K562 (cell line): ENCODE results near the gene FERMT3. TPM values are rescaled to one million over a fixed set of nuclear protein-coding genes. Genes with fewer than 3 reads are reported as not detected.

ENCODE experiments used
- BCL6 ChIP-seq: fragments of 250-450 bp; sonication (Bioruptor Pico); IDR thresholded peaks from 2 replicates; pipeline ENCODE4 v1.4.0; 2020
- CAMTA2 ChIP-seq: fragments of 250-450 bp; sonication (Bioruptor Pico); conservative IDR thresholded peaks from 2 replicates; pipeline ENCODE4 v1.5.1; 2022
- DACH1 ChIP-seq: fragments of 450-650 bp; IDR thresholded peaks from 2 replicates; pipeline ENCODE4 v1.6.1; 2018; ENCODE audit not compliant: partially characterized antibody
- ETS2 ChIP-seq: IDR thresholded peaks from 2 replicates; pipeline ENCODE4 v1.6.1; 2016; ENCODE audit warnings: borderline replicate concordance, missing genetic modification characterization, mild to moderate bottlenecking, moderate library complexity, missing compliant biosample characterization; ENCODE audit not compliant: poor library complexity, severe bottlenecking
- HNRNPH1 ChIP-seq: fragments of 200-400 bp; formaldehyde crosslinking; optimal IDR thresholded peaks from 2 replicates; pipeline ENCODE3; 2017; ENCODE audit warnings: low read depth, mild to moderate bottlenecking, low read length, moderate library complexity
- ILK ChIP-seq: fragments of 450-650 bp; IDR thresholded peaks from 2 replicates; pipeline ENCODE4 v1.6.1; 2016; ENCODE audit warnings: missing genetic modification characterization, low read depth, mild to moderate bottlenecking, missing compliant biosample characterization, moderate library complexity, borderline replicate concordance
- JUND ChIP-seq, 2 experiments: IDR thresholded peaks; 2 replicates in 1 of 2; 3 replicates in 1 of 2; pipeline ENCODE4 v1.6.1; 2011; ENCODE audit warnings: borderline replicate concordance in 2 of 2, low read depth in 2 of 2, low read length in 2 of 2, improper control_type of control experiment in 1 of 2, missing biosample characterization in 1 of 2, missing genetic modification characterization in 1 of 2, missing genetic modification reagents in 1 of 2
- KLF1 ChIP-seq: fragments of 450-650 bp; IDR thresholded peaks from 2 replicates; pipeline ENCODE4 v1.6.1; 2016; ENCODE audit warnings: missing genetic modification characterization, missing compliant biosample characterization
- KLF16 ChIP-seq: IDR thresholded peaks from 2 replicates; pipeline ENCODE4 v1.6.1; 2016; ENCODE audit warnings: antibody characterized with exemption
- NFATC3 ChIP-seq: fragments of 450-650 bp; IDR thresholded peaks from 2 replicates; pipeline ENCODE4 v1.6.1; 2017; ENCODE audit warnings: mild to moderate bottlenecking
- RB1 ChIP-seq: fragments of 450-650 bp; IDR thresholded peaks from 2 replicates; pipeline ENCODE4 v1.6.1; 2017; ENCODE audit warnings: low read depth, mild to moderate bottlenecking
- RBM22 ChIP-seq: fragments of 200-400 bp; formaldehyde crosslinking; IDR thresholded peaks from 2 replicates; pipeline ENCODE4 v1.6.1; 2018; ENCODE audit warnings: low read length, low read depth; ENCODE audit not compliant: poor library complexity, severe bottlenecking
- ZNF324 ChIP-seq: fragments of 250-450 bp; sonication (Bioruptor Pico); IDR thresholded peaks from 2 replicates; pipeline ENCODE4 v1.4.0; 2020; ENCODE audit warnings: mild to moderate bottlenecking
- polyA plus RNA-seq, 8 experiments: library from polyadenylated mRNA; depleted of rRNA in 4 of 8; stranded (reverse) in 5 of 8; unstranded in 3 of 8; fragments of >200 nt; fragmentation: Nextera tagmentation in 2 of 8; fragmentation: Illumina TruSeq in 1 of 8; extraction: Ambion mirVana in 2 of 8; extraction: Trizol in 1 of 8; gene quantifications; 2 replicates each; pipeline versions ENCODE4 v1.2.1 to v1.2.3, GENCODE V29; 2011 to 2014; ENCODE audit warnings: inconsistent platforms in 1 of 8, missing spikeins in 1 of 8
- total RNA-seq, 7 experiments: library from RNA; depleted of rRNA in 6 of 7; stranded (reverse); fragments of >200 nt in 6 of 7; fragmentation: Illumina TruSeq in 2 of 7; extraction: Trizol in 2 of 7; gene quantifications; 2 replicates each; pipeline versions ENCODE4 v1.2.1 to v1.2.3, GENCODE V29; 2011 to 2021; ENCODE audit warnings: low replicate concordance in 1 of 7
- TF ChIP-seq, protein P1 (sequence below): IDR thresholded peaks from 2 replicates; pipeline ENCODE4 v1.6.1; 2012; ENCODE audit warnings: low read depth, low read length, improper control_type of control experiment, borderline replicate concordance
- TF ChIP-seq, protein P2 (sequence below): fragments of 450-650 bp; IDR thresholded peaks from 2 replicates; pipeline ENCODE4 v1.6.1; 2018; ENCODE audit warnings: mild to moderate bottlenecking, low read depth; ENCODE audit not compliant: partially characterized antibody
- TF ChIP-seq, protein P3 (sequence below): sonication (generic); formaldehyde crosslinking; IDR thresholded peaks from 2 replicates; pipeline ENCODE4 v1.8.1; 2023; ENCODE audit warnings: mild to moderate bottlenecking, missing genetic modification reagents
- TF ChIP-seq, protein P4 (sequence below): sonication (generic); formaldehyde crosslinking; IDR thresholded peaks from 2 replicates; pipeline ENCODE4 v1.8.0; 2023; ENCODE audit warnings: mild to moderate bottlenecking, missing genetic modification reagents
- TF ChIP-seq, protein P5 (sequence below): sonication (generic); formaldehyde crosslinking; IDR thresholded peaks from 2 replicates; pipeline ENCODE4 v1.8.1; 2023; ENCODE audit warnings: mild to moderate bottlenecking, missing genetic modification reagents

Gene FERMT3
- total and polyA plus RNA-seq, 9 of the 15 experiments (the other 6 are each of a cell fraction or from before 2014, with no cell fraction given), result 3.2 to 275 (median 79.7) TPM

DNA sequence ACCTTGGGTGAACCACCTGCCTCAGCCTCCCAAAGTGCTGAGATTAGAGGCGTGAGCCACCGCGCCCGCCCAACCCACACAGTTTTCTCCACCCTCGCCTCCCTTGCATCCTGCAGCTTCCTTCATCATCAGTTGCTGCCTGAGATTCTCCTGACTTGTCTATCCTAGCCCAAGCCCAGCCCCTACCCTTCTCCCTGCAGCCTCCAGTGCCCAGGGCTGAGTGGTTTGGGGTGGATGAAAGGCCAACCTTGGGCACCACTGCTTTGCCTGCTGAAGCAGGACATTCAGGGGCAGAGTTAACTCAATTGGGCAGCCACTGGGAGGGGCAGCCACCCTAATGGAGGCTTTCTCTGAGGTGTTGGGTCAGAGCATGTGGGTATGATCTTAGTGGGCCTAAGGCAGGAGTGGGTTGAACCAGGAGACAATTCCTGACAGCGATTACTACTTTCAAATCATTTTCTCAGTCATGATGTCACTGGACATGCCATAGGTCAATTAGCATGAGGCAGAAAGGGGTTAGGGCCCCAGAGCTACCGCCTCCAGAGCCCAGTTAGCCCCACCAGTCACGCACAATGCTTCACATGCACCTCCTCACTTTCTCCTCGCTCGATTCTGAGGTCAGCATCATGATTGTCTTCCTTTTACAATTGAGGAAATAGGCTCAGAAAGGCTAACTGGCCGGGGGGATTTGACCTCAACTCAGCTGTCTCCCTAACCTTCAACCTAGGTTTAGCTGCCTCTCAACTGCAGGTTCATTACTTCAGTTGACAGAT lies 33.3 kb downstream of the FERMT3 start (continued):
- TF ChIP-seq ETS2 (no peak), NFATC3 (no peak), RBM22 (no peak), ZNF324 (CRISPR knock-in tag) (no peak), KLF1 (tag) (no peak), BCL6 (no peak), RB1 (no peak), CAMTA2 (CRISPR knock-in tag) (no peak), KLF16 (no peak), DACH1 (no peak), ILK (tag) (no peak), JUND (IDR thresholded peaks at IDR 0.05; ENCODE audit: borderline replicate concordance, low read depth, low read length) (0 out of 2 replicates have a peak, but pooled peaks have one; percentile 26), JUND (tag; IDR thresholded peaks at IDR 0.05; ENCODE audit: borderline replicate concordance, low read depth, low read length) (no peak), HNRNPH1 (no peak)
- TF ChIP-seq, protein P1, sequence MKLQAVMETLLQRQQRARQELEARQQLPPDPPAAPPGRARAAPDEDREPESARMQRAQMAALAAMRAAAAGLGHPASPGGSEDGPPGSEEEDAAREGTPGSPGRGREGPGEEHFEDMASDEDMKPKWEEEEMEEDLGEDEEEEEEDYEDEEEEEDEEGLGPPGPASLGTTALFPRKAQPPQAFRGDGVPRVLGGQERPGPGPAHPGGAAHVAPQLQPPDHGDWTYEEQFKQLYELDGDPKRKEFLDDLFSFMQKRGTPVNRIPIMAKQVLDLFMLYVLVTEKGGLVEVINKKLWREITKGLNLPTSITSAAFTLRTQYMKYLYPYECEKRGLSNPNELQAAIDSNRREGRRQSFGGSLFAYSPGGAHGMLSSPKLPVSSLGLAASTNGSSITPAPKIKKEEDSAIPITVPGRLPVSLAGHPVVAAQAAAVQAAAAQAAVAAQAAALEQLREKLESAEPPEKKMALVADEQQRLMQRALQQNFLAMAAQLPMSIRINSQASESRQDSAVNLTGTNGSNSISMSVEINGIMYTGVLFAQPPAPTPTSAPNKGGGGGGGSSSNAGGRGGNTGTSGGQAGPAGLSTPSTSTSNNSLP, result no peak
- TF ChIP-seq, protein P2, sequence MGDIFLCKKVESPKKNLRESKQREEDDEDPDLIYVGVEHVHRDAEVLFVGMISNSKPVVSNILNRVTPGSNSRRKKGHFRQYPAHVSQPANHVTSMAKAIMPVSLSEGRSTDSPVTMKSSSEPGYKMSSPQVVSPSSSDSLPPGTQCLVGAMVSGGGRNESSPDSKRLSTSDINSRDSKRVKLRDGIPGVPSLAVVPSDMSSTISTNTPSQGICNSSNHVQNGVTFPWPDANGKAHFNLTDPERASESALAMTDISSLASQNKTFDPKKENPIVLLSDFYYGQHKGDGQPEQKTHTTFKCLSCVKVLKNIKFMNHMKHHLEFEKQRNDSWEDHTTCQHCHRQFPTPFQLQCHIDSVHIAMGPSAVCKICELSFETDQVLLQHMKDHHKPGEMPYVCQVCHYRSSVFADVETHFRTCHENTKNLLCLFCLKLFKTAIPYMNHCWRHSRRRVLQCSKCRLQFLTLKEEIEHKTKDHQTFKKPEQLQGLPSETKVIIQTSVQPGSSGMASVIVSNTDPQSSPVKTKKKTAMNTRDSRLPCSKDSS, result no peak
- TF ChIP-seq, protein P3, sequence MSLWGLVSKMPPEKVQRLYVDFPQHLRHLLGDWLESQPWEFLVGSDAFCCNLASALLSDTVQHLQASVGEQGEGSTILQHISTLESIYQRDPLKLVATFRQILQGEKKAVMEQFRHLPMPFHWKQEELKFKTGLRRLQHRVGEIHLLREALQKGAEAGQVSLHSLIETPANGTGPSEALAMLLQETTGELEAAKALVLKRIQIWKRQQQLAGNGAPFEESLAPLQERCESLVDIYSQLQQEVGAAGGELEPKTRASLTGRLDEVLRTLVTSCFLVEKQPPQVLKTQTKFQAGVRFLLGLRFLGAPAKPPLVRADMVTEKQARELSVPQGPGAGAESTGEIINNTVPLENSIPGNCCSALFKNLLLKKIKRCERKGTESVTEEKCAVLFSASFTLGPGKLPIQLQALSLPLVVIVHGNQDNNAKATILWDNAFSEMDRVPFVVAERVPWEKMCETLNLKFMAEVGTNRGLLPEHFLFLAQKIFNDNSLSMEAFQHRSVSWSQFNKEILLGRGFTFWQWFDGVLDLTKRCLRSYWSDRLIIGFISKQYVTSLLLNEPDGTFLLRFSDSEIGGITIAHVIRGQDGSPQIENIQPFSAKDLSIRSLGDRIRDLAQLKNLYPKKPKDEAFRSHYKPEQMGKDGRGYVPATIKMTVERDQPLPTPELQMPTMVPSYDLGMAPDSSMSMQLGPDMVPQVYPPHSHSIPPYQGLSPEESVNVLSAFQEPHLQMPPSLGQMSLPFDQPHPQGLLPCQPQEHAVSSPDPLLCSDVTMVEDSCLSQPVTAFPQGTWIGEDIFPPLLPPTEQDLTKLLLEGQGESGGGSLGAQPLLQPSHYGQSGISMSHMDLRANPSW (CRISPR knock-in tag), result no peak
- TF ChIP-seq, protein P4, sequence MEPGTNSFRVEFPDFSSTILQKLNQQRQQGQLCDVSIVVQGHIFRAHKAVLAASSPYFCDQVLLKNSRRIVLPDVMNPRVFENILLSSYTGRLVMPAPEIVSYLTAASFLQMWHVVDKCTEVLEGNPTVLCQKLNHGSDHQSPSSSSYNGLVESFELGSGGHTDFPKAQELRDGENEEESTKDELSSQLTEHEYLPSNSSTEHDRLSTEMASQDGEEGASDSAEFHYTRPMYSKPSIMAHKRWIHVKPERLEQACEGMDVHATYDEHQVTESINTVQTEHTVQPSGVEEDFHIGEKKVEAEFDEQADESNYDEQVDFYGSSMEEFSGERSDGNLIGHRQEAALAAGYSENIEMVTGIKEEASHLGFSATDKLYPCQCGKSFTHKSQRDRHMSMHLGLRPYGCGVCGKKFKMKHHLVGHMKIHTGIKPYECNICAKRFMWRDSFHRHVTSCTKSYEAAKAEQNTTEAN (CRISPR knock-in tag), result no peak
- TF ChIP-seq, protein P5, sequence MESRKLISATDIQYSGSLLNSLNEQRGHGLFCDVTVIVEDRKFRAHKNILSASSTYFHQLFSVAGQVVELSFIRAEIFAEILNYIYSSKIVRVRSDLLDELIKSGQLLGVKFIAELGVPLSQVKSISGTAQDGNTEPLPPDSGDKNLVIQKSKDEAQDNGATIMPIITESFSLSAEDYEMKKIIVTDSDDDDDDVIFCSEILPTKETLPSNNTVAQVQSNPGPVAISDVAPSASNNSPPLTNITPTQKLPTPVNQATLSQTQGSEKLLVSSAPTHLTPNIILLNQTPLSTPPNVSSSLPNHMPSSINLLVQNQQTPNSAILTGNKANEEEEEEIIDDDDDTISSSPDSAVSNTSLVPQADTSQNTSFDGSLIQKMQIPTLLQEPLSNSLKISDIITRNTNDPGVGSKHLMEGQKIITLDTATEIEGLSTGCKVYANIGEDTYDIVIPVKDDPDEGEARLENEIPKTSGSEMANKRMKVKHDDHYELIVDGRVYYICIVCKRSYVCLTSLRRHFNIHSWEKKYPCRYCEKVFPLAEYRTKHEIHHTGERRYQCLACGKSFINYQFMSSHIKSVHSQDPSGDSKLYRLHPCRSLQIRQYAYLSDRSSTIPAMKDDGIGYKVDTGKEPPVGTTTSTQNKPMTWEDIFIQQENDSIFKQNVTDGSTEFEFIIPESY (CRISPR knock-in tag), result no peak
